ENCODE results near the gene EXD3. TPM values are rescaled to one million over a fixed set of nuclear protein-coding genes. Genes with fewer than 3 reads are reported as not detected.

The EXD3 gene
- total RNA-seq, 1 donor from 2014 or later: 5.2 TPM

GRCh38 chr9:137447722-137448601, 25.0 kb upstream of the EXD3 start:
- peaks cover 16% of the 10 kb centered on the region for H3K4me1 Mint-ChIP-seq
- H3K27ac Mint-ChIP-seq: no peak overlapping the region
- H3K9me3 Mint-ChIP-seq: no peaks in the 10 kb centered on the region
- intact Hi-C loops (cut with micrococcal nuclease): no loop called here
- peaks cover 20% of the 10 kb centered on the region for H3K36me3 Mint-ChIP-seq (ENCODE audit: low read depth)
- H3K27me3 Mint-ChIP-seq: peaks cover 5% of the 10 kb centered on the region
- DNase-seq: no peak
- no peak overlapping the region for H3K4me3 Mint-ChIP-seq

- no peak for DNase-seq
- Mint-ChIP-seq H3K4me3 (no peak overlapping the region), H3K9me3 (no peaks in the 10 kb centered on the region), H3K27me3 (peaks cover 11% of the 10 kb centered on the region), H3K27ac (peak overlapping the region; percentile 29), H3K4me1 (peaks cover 14% of the 10 kb centered on the region), H3K36me3 (ENCODE audit: low read depth) (peaks cover 13% of the 10 kb centered on the region)
- intact Hi-C loops (cut with micrococcal nuclease): no loop called here
These were observed 24.0 kb upstream of the EXD3 start for GRCh38 chr9:137446851-137447471.

- peaks cover 13% of the 10 kb centered on the region for H3K4me1 Mint-ChIP-seq
- no peak overlapping the region for H3K4me3 Mint-ChIP-seq
- intact Hi-C loops (cut with micrococcal nuclease): loop anchor here (2.0 kb wide), 1 partner anchor 23 kb away; the partner anchor contains the start of genes EXD3 and NOXA1
- H3K27me3 Mint-ChIP-seq: peaks cover 13% of the 10 kb centered on the region
- H3K27ac Mint-ChIP-seq: no peak overlapping the region
- DNase-seq: no peak
- H3K9me3 Mint-ChIP-seq: no peaks in the 10 kb centered on the region
- peaks cover 13% of the 10 kb centered on the region for H3K36me3 Mint-ChIP-seq (ENCODE audit: low read depth)
These were observed 23.0 kb upstream of the EXD3 start for GRCh38 chr9:137445930-137446431.

GRCh38 chr9:137445275-137445807, 22.4 kb upstream of the EXD3 start:
- Mint-ChIP-seq H3K4me3 (no peak overlapping the region), H3K27me3 (peaks cover 13% of the 10 kb centered on the region), H3K4me1 (peaks cover 10% of the 10 kb centered on the region), H3K9me3 (no peaks in the 10 kb centered on the region), H3K36me3 (ENCODE audit: low read depth) (peaks cover 13% of the 10 kb centered on the region), H3K27ac (no peak overlapping the region)
- intact Hi-C loops (cut with micrococcal nuclease): loop anchor here (2.0 kb wide), 1 partner anchor 23 kb away; the partner anchor contains the start of genes EXD3 and NOXA1
- DNase-seq: peak; percentile 96

DNA sequence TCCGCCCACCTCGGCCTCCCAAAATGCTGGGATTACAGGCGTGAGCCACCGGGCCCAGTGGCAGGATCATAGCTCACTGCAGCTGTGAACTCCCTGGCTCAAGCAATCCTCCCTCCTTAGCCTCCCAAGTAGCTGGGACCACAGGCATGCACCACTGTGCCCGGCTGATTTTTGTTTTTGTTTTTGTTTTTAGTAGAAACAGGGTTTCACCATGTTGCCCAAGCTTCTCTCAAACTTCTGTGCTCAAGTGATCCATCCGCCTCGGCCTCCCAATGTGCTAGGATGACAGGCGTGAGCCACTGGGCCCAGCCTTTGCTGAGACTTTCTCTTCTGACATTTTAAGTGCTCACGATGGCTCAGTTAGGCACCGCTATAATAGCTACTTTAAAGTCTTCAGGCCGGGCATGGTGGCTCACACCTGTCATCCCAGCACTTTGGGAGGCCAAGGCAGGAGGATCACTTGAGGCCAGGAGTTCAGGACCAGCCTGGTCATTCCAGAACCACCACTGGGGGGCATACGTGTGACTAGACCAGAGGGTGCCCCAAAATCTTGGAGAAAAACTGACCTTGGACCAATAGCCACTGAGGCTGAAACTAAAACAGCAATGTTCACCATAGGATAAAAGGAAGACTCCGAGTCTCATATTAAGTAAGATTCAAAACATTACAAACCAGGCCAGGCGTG, 21.3 kb upstream of the EXD3 start:
- intact Hi-C loops (cut with micrococcal nuclease): loop anchor here (2.0 kb wide), 1 partner anchor 21 kb away; the partner anchor contains the start of genes EXD3 and NOXA1
- DNase-seq: no peak
- H3K9me3 Mint-ChIP-seq: no peaks in the 10 kb centered on the region
- H3K27me3 Mint-ChIP-seq: peaks cover 16% of the 10 kb centered on the region
- no peak overlapping the region for H3K4me3 Mint-ChIP-seq
- peaks cover 8% of the 10 kb centered on the region for H3K4me1 Mint-ChIP-seq
- H3K27ac Mint-ChIP-seq: no peak overlapping the region
- peaks cover 6% of the 10 kb centered on the region for H3K36me3 Mint-ChIP-seq (ENCODE audit: low read depth)

DNA sequence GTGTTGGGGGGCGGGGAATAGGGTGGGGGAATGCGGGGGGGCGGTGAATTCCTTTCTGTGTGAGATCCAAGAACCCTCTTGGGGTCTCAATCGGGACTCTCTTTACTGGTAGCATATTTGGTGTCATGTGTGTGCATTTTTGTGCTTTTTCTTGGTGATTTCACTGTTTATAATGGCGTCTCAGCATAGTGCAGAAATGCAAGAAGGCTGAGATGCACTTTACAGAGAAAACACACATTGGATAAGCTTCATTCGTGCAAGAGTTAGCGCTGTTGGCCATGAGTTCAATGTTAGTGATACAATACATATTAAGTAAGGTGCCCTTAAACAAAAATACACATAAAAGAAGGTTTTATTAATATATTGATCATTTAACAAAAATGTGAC, 19.0 kb upstream of the EXD3 start:
- peaks cover 16% of the 10 kb centered on the region for H3K27me3 Mint-ChIP-seq
- peak overlapping the region; percentile 70 for H3K4me3 Mint-ChIP-seq
- no peaks in the 10 kb centered on the region for H3K9me3 Mint-ChIP-seq
- H3K4me1 Mint-ChIP-seq: peaks cover 8% of the 10 kb centered on the region
- no peak overlapping the region for H3K27ac Mint-ChIP-seq
- no peaks in the 10 kb centered on the region for H3K36me3 Mint-ChIP-seq (ENCODE audit: low read depth)
- no peak for DNase-seq
- intact Hi-C loops (cut with micrococcal nuclease): no loop called here

GRCh38 chr9:137441289-137441934, 18.4 kb upstream of the EXD3 start, which contains the start of gene ENTPD8:
Gene ENTPD8, minus strand, starts transcription at chr9:137441357. Its CDS starts 3,072 bp downstream, at chr9:137438285.
- peak; percentile 81 for DNase-seq
- peak within 1 kb of the TSS; percentile 70 for H3K4me3 Mint-ChIP-seq
- H3K27me3 Mint-ChIP-seq: peaks cover 16% of the 10 kb centered on the region
- intact Hi-C loops (cut with micrococcal nuclease): no loop called here
- H3K9me3 Mint-ChIP-seq: no peaks in the 10 kb centered on the region
- H3K36me3 Mint-ChIP-seq (ENCODE audit: low read depth): no peaks in the 10 kb centered on the region
- H3K27ac Mint-ChIP-seq: no peak within 1 kb of the TSS
- peaks cover 8% of the 10 kb centered on the region for H3K4me1 Mint-ChIP-seq

DNA sequence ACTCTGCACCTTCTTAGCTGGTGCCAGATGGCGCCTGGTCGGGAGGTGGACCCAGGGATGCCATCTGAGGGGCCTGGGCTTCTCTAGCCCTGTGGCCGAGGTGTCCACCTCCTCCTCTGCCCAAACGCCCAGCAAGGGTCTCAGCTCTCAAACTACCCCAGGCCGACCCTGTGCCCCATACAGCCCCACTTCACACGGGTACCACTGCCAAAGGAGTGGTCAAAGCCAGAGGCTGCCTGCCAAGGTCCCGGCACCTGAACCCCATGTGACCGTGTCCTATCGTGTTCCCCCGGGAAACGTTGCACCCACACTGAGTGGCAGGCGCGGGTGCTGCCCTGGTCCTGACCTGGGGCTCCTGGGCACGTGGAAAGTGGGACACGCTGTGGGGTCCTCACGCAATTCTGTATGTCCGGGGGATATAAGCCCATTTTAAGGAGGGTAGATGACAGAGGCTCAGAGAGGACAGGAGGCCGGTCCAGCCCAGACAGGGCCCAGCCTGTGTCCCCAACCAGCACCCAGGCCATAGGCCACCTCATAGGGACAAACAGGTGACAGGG, 16.3 kb upstream of the EXD3 start:
- Mint-ChIP-seq H3K36me3 (ENCODE audit: low read depth) (no peaks in the 10 kb centered on the region), H3K4me3 (no peak overlapping the region), H3K9me3 (no peaks in the 10 kb centered on the region), H3K27ac (no peak overlapping the region), H3K4me1 (peaks cover 2% of the 10 kb centered on the region), H3K27me3 (peaks cover 16% of the 10 kb centered on the region)
- intact Hi-C loops (cut with micrococcal nuclease): no loop called here
- DNase-seq: no peak

GRCh38 chr9:137438591-137439157, 15.7 kb upstream of the EXD3 start:
- H3K27ac Mint-ChIP-seq: no peak overlapping the region
- intact Hi-C loops (cut with micrococcal nuclease): no loop called here
- no peak for DNase-seq
- H3K4me1 Mint-ChIP-seq: peaks cover 2% of the 10 kb centered on the region
- no peaks in the 10 kb centered on the region for H3K36me3 Mint-ChIP-seq (ENCODE audit: low read depth)
- H3K27me3 Mint-ChIP-seq: peaks cover 14% of the 10 kb centered on the region
- H3K9me3 Mint-ChIP-seq: no peaks in the 10 kb centered on the region
- H3K4me3 Mint-ChIP-seq: no peak overlapping the region

DNA sequence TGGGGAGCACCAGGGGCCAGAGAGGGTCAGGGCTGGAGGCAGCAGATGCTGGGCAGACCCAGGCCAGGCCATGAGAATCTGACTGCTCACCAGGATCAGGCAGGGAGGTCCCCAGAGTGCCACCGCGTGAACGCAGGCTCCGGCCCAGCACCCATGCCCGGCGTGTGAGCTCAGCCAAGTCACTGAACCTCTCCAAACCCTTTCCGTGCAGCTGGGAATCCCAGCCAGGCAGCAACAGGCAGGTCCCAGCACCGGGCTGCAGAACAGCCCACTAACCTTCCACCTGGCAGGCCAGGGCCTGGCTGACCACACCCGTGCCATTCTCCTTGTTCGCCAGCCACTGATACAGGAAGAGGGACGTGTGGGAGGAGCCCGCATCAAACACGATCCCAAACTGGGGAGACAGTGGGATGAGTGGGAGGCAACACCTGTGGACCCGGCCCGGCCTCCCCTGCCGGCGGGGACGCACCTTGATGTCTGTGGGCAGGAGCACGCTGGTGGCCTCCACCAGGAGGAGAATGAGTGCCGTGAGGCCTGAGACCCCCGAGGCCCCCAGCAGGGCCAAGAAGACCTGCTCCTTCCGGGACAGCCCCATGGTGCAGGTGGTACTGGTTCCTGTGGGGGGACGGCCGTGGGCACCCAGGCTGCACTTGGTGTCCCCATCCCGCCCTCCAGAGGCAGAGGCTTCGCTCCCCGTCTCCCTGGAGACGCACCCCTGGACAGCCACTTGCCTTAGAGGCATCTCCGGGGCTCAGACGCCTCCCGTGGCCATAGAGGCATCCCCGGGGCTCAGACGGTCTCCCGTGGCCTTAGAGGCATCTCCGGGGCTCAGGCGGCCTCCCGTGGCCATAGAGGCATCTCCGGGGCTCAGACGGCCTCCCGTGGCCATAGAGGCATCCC, 15.0 kb upstream of the EXD3 start:
- no peak overlapping the region for H3K27ac Mint-ChIP-seq
- no peak for DNase-seq
- no peaks in the 10 kb centered on the region for H3K9me3 Mint-ChIP-seq

DNA sequence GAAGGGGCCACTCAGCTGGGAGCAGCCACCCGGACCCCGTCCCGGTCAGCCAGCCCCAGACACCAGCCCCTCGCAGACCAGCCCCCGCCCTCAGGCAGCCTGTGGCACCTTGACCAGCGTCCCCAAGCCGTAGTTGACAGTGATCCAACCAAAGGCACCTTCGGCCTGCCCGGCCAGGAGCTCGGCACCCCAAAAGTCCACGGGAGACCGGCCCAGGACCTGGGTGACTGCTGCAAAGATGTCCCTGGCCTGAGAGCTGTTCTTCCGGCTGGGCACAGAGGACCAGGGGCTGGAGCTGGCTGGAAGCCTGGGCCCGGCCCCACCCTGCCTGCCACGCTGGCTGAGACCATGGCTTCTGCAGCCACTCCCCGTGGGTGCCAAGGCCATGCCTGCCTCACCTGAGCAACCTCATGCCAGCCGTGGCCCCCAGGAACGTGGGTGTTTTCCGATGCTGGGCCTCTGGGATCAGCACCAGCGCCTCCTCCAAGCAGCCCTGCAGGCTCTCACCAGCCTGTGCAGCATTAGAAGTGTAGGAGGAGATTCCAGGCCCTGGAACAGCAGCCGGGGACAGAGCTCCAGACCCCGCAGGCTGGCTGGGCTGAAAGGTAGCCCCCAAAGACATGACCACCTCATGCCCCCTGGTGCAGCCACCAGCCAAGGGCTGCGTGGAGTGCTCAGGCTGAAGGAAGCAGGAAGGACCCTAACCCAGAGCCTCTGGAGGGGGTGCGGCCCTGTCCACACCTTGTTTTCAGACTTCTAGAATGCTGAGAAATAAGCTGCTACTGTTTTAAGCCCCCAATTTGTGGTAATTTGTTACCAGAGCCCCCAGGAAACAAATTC, 14.0 kb upstream of the EXD3 start:
- Mint-ChIP-seq H3K27ac (no peak overlapping the region), H3K27me3 (peaks cover 5% of the 10 kb centered on the region), H3K36me3 (ENCODE audit: low read depth) (no peaks in the 10 kb centered on the region), H3K4me3 (no peak overlapping the region), H3K4me1 (peaks cover 2% of the 10 kb centered on the region), H3K9me3 (no peaks in the 10 kb centered on the region)
- intact Hi-C loops (cut with micrococcal nuclease): no loop called here
- no peak for DNase-seq

More for the DNA sequence above, 15.0 kb upstream of the EXD3 start:
- Mint-ChIP-seq H3K36me3 (ENCODE audit: low read depth) (no peaks in the 10 kb centered on the region), H3K4me3 (no peak overlapping the region), H3K27me3 (peaks cover 10% of the 10 kb centered on the region), H3K4me1 (peaks cover 2% of the 10 kb centered on the region)
- intact Hi-C loops (cut with micrococcal nuclease): no loop called here
